HCT116 (cell line): ENCODE measurements around the gene ADAR. TPM values are rescaled to one million over a fixed set of nuclear protein-coding genes. Genes with fewer than 3 reads are reported as not detected.

ENCODE experiments used
- ATAC-seq: fragments of 200-7000 bp; cut with Tn5 transposase; 2 replicates; pipeline ENCODE4 v1.9.1; 2020; ENCODE audit warnings: mild to moderate bottlenecking, moderate library complexity
- BruUV-seq: library from RNA; stranded (reverse); fragments of 400-500 nt; replicated peaks from 2 replicates; lab custom pipeline; 2021; lab: Mats Ljungman, UMichigan
- CTCF ChIA-PET: fragments of 300-600 bp; sonication (Branson Sonifier 250); formaldehyde crosslinking; loops from one replicate; lab custom pipeline; 2021; ENCODE audit warnings: antibody characterized with exemption; lab: Charles Lee
- POLR2A ChIA-PET: fragments of 300-600, 350-600 bp; sonication (Branson Sonifier 250); formaldehyde crosslinking; loops from one replicate; lab custom pipeline; 2021; ENCODE audit warnings: antibody characterized with exemption; lab: Charles Lee
- RAD21 ChIA-PET, 2 experiments: fragments of 300-600 bp; sonication (Branson Sonifier 250); formaldehyde crosslinking; loops; one replicate each; lab custom pipeline; 2023; ENCODE audit warnings: low total read pairs in 2 of 2; ENCODE audit not compliant: uncharacterized antibody in 2 of 2, unreplicated experiment in 2 of 2, low non-redundant PET in 1 of 2; lab: Charles Lee
- DNase-seq: peaks from one replicate; pipeline ENCODE4 v3.0.0-alpha.2; 2010; ENCODE audit warnings: low read depth, low spot score
- H2AFZ ChIP-seq: fragments of 200-600 bp; shearing (Covaris generic), sonication (generic); 2 replicates; pipeline ENCODE4 v1.6.1; 2017; ENCODE audit warnings: low read depth, mixed run types, mixed read lengths, antibody characterized with exemption, low read length; ENCODE audit not compliant: poor library complexity, severe bottlenecking
- H3K27ac ChIP-seq: 2 replicates; pipeline ENCODE4 v1.5.1; 2012; ENCODE audit warnings: low read depth, low read length
- H3K27me3 ChIP-seq: fragments of 200-600 bp; sonication (generic); 2 replicates; pipeline ENCODE4 v1.6.1; 2016; ENCODE audit warnings: mixed run types, low read length, mixed read lengths; ENCODE audit not compliant: insufficient read depth
- H3K36me3 ChIP-seq, 2 experiments: fragments of 200-500 bp in 1 of 2; fragments of 200-600 bp in 1 of 2; sonication (Bioruptor generic) in 1 of 2; sonication (generic) in 1 of 2; 2 replicates each; pipeline versions ENCODE4 v1.5.1 to v1.6.1; 2014 to 2016; ENCODE audit warnings: low read length in 2 of 2, inconsistent platforms in 1 of 2, mixed read lengths in 1 of 2, mixed run types in 1 of 2; ENCODE audit not compliant: insufficient read depth in 2 of 2, control insufficient read depth in 1 of 2
- H3K4me1 ChIP-seq, 2 experiments: fragments of 200-600 bp in 1 of 2; sonication (generic) in 1 of 2; 2 replicates each; pipeline versions ENCODE4 v1.5.1 to v1.6.1; 2012 to 2017; ENCODE audit warnings: low read length in 2 of 2, inconsistent platforms in 1 of 2, mild to moderate bottlenecking in 1 of 2, mixed read lengths in 1 of 2, mixed run types in 1 of 2, moderate library complexity in 1 of 2; ENCODE audit not compliant: insufficient read depth in 2 of 2, control insufficient read depth in 1 of 2
- H3K4me2 ChIP-seq: fragments of 200-600 bp; sonication (generic); 2 replicates; pipeline ENCODE4 v1.6.1; 2017; ENCODE audit warnings: mixed run types, low read length, mixed read lengths
- H3K4me3 ChIP-seq, 2 experiments: fragments of 200-600 bp in 1 of 2; sonication (generic) in 1 of 2; replicated peaks in 1 of 2; 2 replicates each; pipeline ENCODE4 v1.5.1; 2011 to 2016; ENCODE audit warnings: low read length in 2 of 2, control low read depth in 1 of 2, low read depth in 1 of 2, mild to moderate bottlenecking in 1 of 2, mixed read lengths in 1 of 2, mixed run types in 1 of 2
- H3K79me2 ChIP-seq: fragments of 200-600 bp; sonication (generic); 2 replicates; pipeline ENCODE4 v1.6.1; 2017; ENCODE audit warnings: mild to moderate bottlenecking, mixed run types, low read length, moderate library complexity, mixed read lengths; ENCODE audit not compliant: insufficient read depth
- H3K9ac ChIP-seq: fragments of 200-600 bp; sonication (generic); 2 replicates; pipeline ENCODE4 v1.6.1; 2016; ENCODE audit warnings: low read length, mixed read lengths
- H3K9me2 ChIP-seq: fragments of 200-600 bp; sonication (generic), shearing (Covaris generic); 2 replicates; pipeline ENCODE4 v1.6.1; 2017; ENCODE audit warnings: mixed run types, mild to moderate bottlenecking, moderate library complexity; ENCODE audit not compliant: insufficient read depth
- H3K9me3 ChIP-seq, 2 experiments: fragments of 200-500 bp in 1 of 2; fragments of 200-600 bp in 1 of 2; sonication (Bioruptor generic) in 1 of 2; sonication (generic) in 1 of 2; 2 replicates each; pipeline ENCODE4 v1.6.1; 2014 to 2017; ENCODE audit warnings: low read length in 2 of 2, mixed read lengths in 2 of 2, inconsistent platforms in 1 of 2, low read depth in 1 of 2, mild to moderate bottlenecking in 1 of 2, mixed run types in 1 of 2, moderate library complexity in 1 of 2; ENCODE audit not compliant: control insufficient read depth in 1 of 2, insufficient read depth in 1 of 2
- H4K20me1 ChIP-seq: fragments of 200-600 bp; sonication (generic), shearing (Covaris generic); 2 replicates; pipeline ENCODE4 v1.6.1; 2017; ENCODE audit warnings: mixed run types, mild to moderate bottlenecking, moderate library complexity; ENCODE audit not compliant: insufficient read depth
- CBX3 ChIP-seq: IDR thresholded peaks from 2 replicates; pipeline ENCODE4 v1.6.1; 2012; ENCODE audit warnings: low read depth
- CEBPB ChIP-seq: IDR thresholded peaks from 2 replicates; pipeline ENCODE4 v1.6.1; 2012; ENCODE audit warnings: low read depth
- EGR1 ChIP-seq: IDR thresholded peaks from 2 replicates; pipeline ENCODE4 v1.6.1; 2012; ENCODE audit warnings: low read depth
- ELF1 ChIP-seq: IDR thresholded peaks from 2 replicates; pipeline ENCODE4 v1.6.1; 2012; ENCODE audit warnings: low read depth, borderline replicate concordance
- FOSL1 ChIP-seq: IDR thresholded peaks from 2 replicates; pipeline ENCODE4 v1.6.1; 2012; ENCODE audit warnings: low read depth
- POLR2A ChIP-seq: IDR thresholded peaks from 2 replicates; pipeline ENCODE4 v1.7.0; 2011; ENCODE audit warnings: borderline replicate concordance; ENCODE audit not compliant: insufficient read depth, insufficient read length; ENCODE audit errors: extremely low read depth
- RAD21 ChIP-seq: IDR thresholded peaks from 2 replicates; pipeline ENCODE4 v1.6.1; 2012; ENCODE audit warnings: low read depth, mild to moderate bottlenecking
- SIN3A ChIP-seq: IDR thresholded peaks from 2 replicates; pipeline ENCODE4 v1.6.1; 2012; ENCODE audit warnings: low read depth
- SP1 ChIP-seq: IDR thresholded peaks from 2 replicates; pipeline ENCODE4 v1.6.1; 2012; ENCODE audit warnings: low read depth
- SRF ChIP-seq: IDR thresholded peaks from 2 replicates; pipeline ENCODE4 v1.6.1; 2012; ENCODE audit warnings: low read depth
- TCF7L2 ChIP-seq: IDR thresholded peaks from 2 replicates; pipeline ENCODE4 v1.7.0; 2011; ENCODE audit warnings: borderline replicate concordance, inconsistent platforms; ENCODE audit not compliant: insufficient read depth, insufficient read length; ENCODE audit errors: extremely low read depth
- intact Hi-C: fragments of 100-400 bp; cut with micrococcal nuclease; formaldehyde crosslinking; loops from 2 replicates; pipeline ENCODE4 v1.10.0; 2022
- total RNA-seq: library from RNA; stranded (reverse); gene quantifications from one replicate; pipeline ENCODE4 v1.2.1, GENCODE V29; 2021; ENCODE audit not compliant: unreplicated experiment
- TF ChIP-seq, protein P1 (sequence below): IDR thresholded peaks from 2 replicates; pipeline ENCODE4 v1.6.1; 2012

The ADAR gene
- total RNA-seq, 1 experiment from 2014 or later, result 169 TPM

DNA sequence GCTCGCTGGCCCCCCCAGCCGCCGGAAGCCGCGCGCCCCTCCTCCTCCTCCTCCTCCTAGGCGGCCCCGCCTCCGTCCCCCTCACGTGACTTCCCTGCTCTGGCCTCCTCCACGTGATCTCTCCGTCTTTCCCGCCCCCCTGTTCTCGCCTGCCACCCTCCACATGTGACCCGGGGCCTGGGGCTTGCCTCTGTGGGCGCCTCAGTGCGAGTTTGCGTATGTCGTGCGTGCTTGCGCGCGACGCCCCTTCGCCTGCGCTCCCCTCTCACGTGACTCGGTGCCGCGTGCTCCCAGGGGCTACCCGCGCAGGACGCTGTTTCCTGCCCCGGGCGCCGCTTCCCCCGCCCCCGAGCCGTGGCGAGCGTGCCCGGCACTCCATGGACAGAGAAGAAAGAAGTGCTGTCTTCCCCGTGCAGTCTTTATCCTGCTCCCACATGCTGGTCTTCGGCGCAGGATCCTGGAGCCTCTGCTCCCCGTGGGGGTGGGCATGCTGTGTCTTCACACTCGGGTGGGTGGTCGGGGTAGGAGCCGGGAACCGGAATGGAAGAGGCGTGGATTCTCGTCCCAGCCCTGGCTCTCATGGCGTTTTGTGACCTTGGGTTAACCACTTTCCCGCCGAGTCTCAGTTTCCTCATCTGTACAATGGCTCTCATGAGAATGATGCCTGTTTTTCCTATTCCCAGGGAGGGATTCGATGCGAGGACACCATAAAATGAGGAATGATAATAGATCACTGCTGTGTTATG is 49.1 kb downstream of the ADAR start:
- ATAC-seq (peak; percentile 93), DNase-seq (peak; percentile 96)
- peak overlapping the region; percentile 91 for H3K27ac ChIP-seq
- no peaks in the 10 kb centered on the region for H4K20me1 ChIP-seq
- H3K79me2 ChIP-seq, result peaks cover 30% of the 10 kb centered on the region
- H3K27me3 ChIP-seq, result 0 out of 2 replicates have a peak, but pooled peaks cover under 1% of the 10 kb centered on the region
- ChIA-PET CTCF (interaction anchor here (0.6 to 2.0 kb wide), 28 partner anchors 12 to 526 kb away, joined by 3 to 22 read pairs (median 4); partner anchors contain the start of genes KCNN3 and PYGO2), POLR2A (no interaction called here), RAD21 (interaction anchor here (0.6 to 2.2 kb wide), 3 partner anchors 25 to 320 kb away, joined by 6 to 18 read pairs (median 8); no protein-coding TSS in a partner anchor)
- no peaks in the 10 kb centered on the region for H3K9me2 ChIP-seq
- H2AFZ ChIP-seq, result no peak overlapping the region
- intact Hi-C loops, result loop anchor here (1.0 to 5.0 kb wide), 8 partner anchors 152 to 523 kb away; partner anchors contain the start of genes EFNA4 and IL6R
- H3K4me1 ChIP-seq, result peaks cover 11 to 34% of the 10 kb centered on the region in 2 experiments
- TF ChIP-seq, protein P1, sequence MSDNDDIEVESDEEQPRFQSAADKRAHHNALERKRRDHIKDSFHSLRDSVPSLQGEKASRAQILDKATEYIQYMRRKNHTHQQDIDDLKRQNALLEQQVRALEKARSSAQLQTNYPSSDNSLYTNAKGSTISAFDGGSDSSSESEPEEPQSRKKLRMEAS, result peak; percentile 100
- TF ChIP-seq TCF7L2, result peak; percentile 67
- TF ChIP-seq POLR2A, result peak; percentile 18
- TF ChIP-seq FOSL1, result no peak
- TF ChIP-seq CBX3, result peak; percentile 96
- TF ChIP-seq SIN3A, result peak; percentile 96
- TF ChIP-seq SRF, result peak; percentile 13; the same call in 1 of the 2 replicates
- TF ChIP-seq CEBPB, result no peak; the same call in 1 of the 2 replicates
- TF ChIP-seq RAD21, result no peak
- TF ChIP-seq EGR1, result peak; percentile 87
- no peak for TF ChIP-seq ELF1
- peak; percentile 93 for TF ChIP-seq SP1
- H3K9me3 ChIP-seq, result no peaks in the 10 kb centered on the region
- H3K4me3 ChIP-seq, result peak overlapping the region; percentile 55 to 81
- H3K36me3 ChIP-seq, result peaks cover 18 to 19% of the 10 kb centered on the region in 2 experiments
- BruUV-seq, result TSS peak; percentile 91
- peak overlapping the region; percentile 67 for H3K9ac ChIP-seq
- H3K4me2 ChIP-seq, result peak overlapping the region; percentile 74
